LNCaP clone FGC (cell line): ENCODE measurements around the gene RAB5B.

Source experiments
- DNase-seq: peaks from one replicate; pipeline ENCODE4 v3.0.0-alpha.2; 2011; ENCODE audit warnings: low read depth
- H3K4me3 ChIP-seq: 2 replicates; pipeline ENCODE4 v1.5.1; 2011; ENCODE audit warnings: mild to moderate bottlenecking, low read depth, low read length, control low read depth
- CTCF ChIP-seq: IDR thresholded peaks from 2 replicates; pipeline ENCODE4 v1.5.1; 2012; ENCODE audit warnings: mild to moderate bottlenecking; ENCODE audit not compliant: control insufficient read depth, insufficient read depth; ENCODE audit errors: extremely low read depth

RAB5B gene

GRCh38 chr12:55963760-55964159 lies 10.1 kb upstream of the RAB5B start:
- H3K4me3 ChIP-seq: no peak overlapping the region
- no peak for TF ChIP-seq CTCF
- no peak for DNase-seq

- no peak overlapping the region for H3K4me3 ChIP-seq
- no peak for TF ChIP-seq CTCF
- DNase-seq: no peak
These were observed 8.6 kb upstream of the RAB5B start for GRCh38 chr12:55965240-55965639.

- TF ChIP-seq CTCF: no peak
- DNase-seq: no peak
- H3K4me3 ChIP-seq: peak within 1 kb of the TSS; percentile 76
These were observed 7.9 kb upstream of the RAB5B start, which contains the start of gene PMEL for GRCh38 chr12:55965941-55966407. TSS of gene PMEL (minus strand) at chr12:55966042. CDS start at chr12:55966011, 31 bp downstream.

- DNase-seq: peak; percentile 47
- peak within 1 kb of the TSS; percentile 76 for H3K4me3 ChIP-seq
- TF ChIP-seq CTCF: no peak
These were observed 7.2 kb upstream of the RAB5B start, which contains the start of gene CDK2 for GRCh38 chr12:55966408-55967281. TSS of gene CDK2 (plus strand) at chr12:55966830. CDS start at chr12:55967009, 179 bp downstream.

GRCh38 chr12:55969356-55969755 lies 4.5 kb upstream of the RAB5B start:
- no peak for DNase-seq
- no peak overlapping the region for H3K4me3 ChIP-seq
- no peak for TF ChIP-seq CTCF

- no peak overlapping the region for H3K4me3 ChIP-seq
- DNase-seq: no peak
- TF ChIP-seq CTCF: no peak
These were observed 3.1 kb upstream of the RAB5B start for GRCh38 chr12:55970775-55971174.

- H3K4me3 ChIP-seq: peak overlapping the region; percentile 73
- no peak for TF ChIP-seq CTCF
- no peak for DNase-seq
These were observed 1.8 kb upstream of the RAB5B start for GRCh38 chr12:55972042-55972441.
